ENCODE data around the gene DDX3X.
"Not testable (repeated sequence)": the region's sequence is repeated elsewhere in the genome, so short reads cannot be mapped to it uniquely, and the experiment has no call there.

DDX3X gene

GRCh38 chrX:41314204-41314603 is 19.8 kb upstream of the DDX3X start:
- H3K36me3 Mint-ChIP-seq (ENCODE audit: low read depth) = no peaks in the 10 kb centered on the region
- H3K4me3 Mint-ChIP-seq = no peak overlapping the region
- H3K27ac Mint-ChIP-seq = no peak overlapping the region
- H3K27me3 Mint-ChIP-seq (ENCODE audit: low read depth) = no peaks in the 10 kb centered on the region
- no peaks in the 10 kb centered on the region for H3K9me3 Mint-ChIP-seq
- no peak for DNase-seq (ENCODE audit: low spot score)
- no peaks in the 10 kb centered on the region for H3K4me1 Mint-ChIP-seq (ENCODE audit: low read depth)

GRCh38 chrX:41314881-41315280 is 19.1 kb upstream of the DDX3X start:
- H3K4me3 Mint-ChIP-seq = no peak overlapping the region
- H3K9me3 Mint-ChIP-seq = no peaks in the 10 kb centered on the region
- no peak for DNase-seq (ENCODE audit: low spot score)
- no peaks in the 10 kb centered on the region for H3K36me3 Mint-ChIP-seq (ENCODE audit: low read depth)
- no peaks in the 10 kb centered on the region for H3K27me3 Mint-ChIP-seq (ENCODE audit: low read depth)
- no peaks in the 10 kb centered on the region for H3K4me1 Mint-ChIP-seq (ENCODE audit: low read depth)
- H3K27ac Mint-ChIP-seq = no peak overlapping the region

- not testable (repeated sequence) for H3K9me3 Mint-ChIP-seq; H3K4me3 Mint-ChIP-seq; H3K27ac Mint-ChIP-seq; H3K4me1 Mint-ChIP-seq (ENCODE audit: low read depth); DNase-seq (ENCODE audit: low spot score); H3K36me3 Mint-ChIP-seq (ENCODE audit: low read depth); H3K27me3 Mint-ChIP-seq (ENCODE audit: low read depth)
Observed at GRCh38 chrX:41316266-41316665, 17.7 kb upstream of the DDX3X start.

GRCh38 chrX:41317477-41318208 is 16.3 kb upstream of the DDX3X start:
- no peaks in the 10 kb centered on the region for H3K9me3 Mint-ChIP-seq
- H3K4me3 Mint-ChIP-seq = no peak overlapping the region
- no peaks in the 10 kb centered on the region for H3K27me3 Mint-ChIP-seq (ENCODE audit: low read depth)
- H3K27ac Mint-ChIP-seq = no peak overlapping the region
- no peaks in the 10 kb centered on the region for H3K4me1 Mint-ChIP-seq (ENCODE audit: low read depth)
- no peaks in the 10 kb centered on the region for H3K36me3 Mint-ChIP-seq (ENCODE audit: low read depth)
- no peak for DNase-seq (ENCODE audit: low spot score)

- no peak for DNase-seq (ENCODE audit: low spot score)
- Mint-ChIP-seq H3K36me3 (ENCODE audit: low read depth) (no peaks in the 10 kb centered on the region), H3K4me1 (ENCODE audit: low read depth) (no peaks in the 10 kb centered on the region), H3K4me3 (no peak overlapping the region), H3K27me3 (ENCODE audit: low read depth) (no peaks in the 10 kb centered on the region), H3K27ac (no peak overlapping the region), H3K9me3 (no peaks in the 10 kb centered on the region)
Observed at GRCh38 chrX:41320393-41320792, 13.6 kb upstream of the DDX3X start.

GRCh38 chrX:41322821-41323603 is 10.9 kb upstream of the DDX3X start:
- H3K4me3 Mint-ChIP-seq = no peak overlapping the region
- no peaks in the 10 kb centered on the region for H3K4me1 Mint-ChIP-seq (ENCODE audit: low read depth)
- no peaks in the 10 kb centered on the region for H3K36me3 Mint-ChIP-seq (ENCODE audit: low read depth)
- H3K9me3 Mint-ChIP-seq = no peaks in the 10 kb centered on the region
- H3K27me3 Mint-ChIP-seq (ENCODE audit: low read depth) = no peaks in the 10 kb centered on the region
- H3K27ac Mint-ChIP-seq = no peak overlapping the region
- DNase-seq (ENCODE audit: low spot score) = no peak

GRCh38 chrX:41326431-41326830 is 7.5 kb upstream of the DDX3X start:
- Mint-ChIP-seq H3K27me3 (ENCODE audit: low read depth) (no peaks in the 10 kb centered on the region), H3K4me1 (ENCODE audit: low read depth) (peaks cover 10% of the 10 kb centered on the region), H3K9me3 (no peaks in the 10 kb centered on the region), H3K27ac (no peak overlapping the region), H3K36me3 (ENCODE audit: low read depth) (no peaks in the 10 kb centered on the region), H3K4me3 (no peak overlapping the region)
- no peak for DNase-seq (ENCODE audit: low spot score)

GRCh38 chrX:41327341-41327740 is 6.6 kb upstream of the DDX3X start:
- H3K27ac Mint-ChIP-seq = no peak overlapping the region
- no peaks in the 10 kb centered on the region for H3K27me3 Mint-ChIP-seq (ENCODE audit: low read depth)
- DNase-seq (ENCODE audit: low spot score) = no peak
- H3K9me3 Mint-ChIP-seq = no peaks in the 10 kb centered on the region
- peaks cover 13% of the 10 kb centered on the region for H3K4me1 Mint-ChIP-seq (ENCODE audit: low read depth)
- H3K4me3 Mint-ChIP-seq = no peak overlapping the region
- H3K36me3 Mint-ChIP-seq (ENCODE audit: low read depth) = no peaks in the 10 kb centered on the region

- no peak for DNase-seq (ENCODE audit: low spot score)
- H3K9me3 Mint-ChIP-seq = no peaks in the 10 kb centered on the region
- no peak overlapping the region for H3K27ac Mint-ChIP-seq
- no peaks in the 10 kb centered on the region for H3K36me3 Mint-ChIP-seq (ENCODE audit: low read depth)
- peaks cover 15% of the 10 kb centered on the region for H3K4me1 Mint-ChIP-seq (ENCODE audit: low read depth)
- no peak overlapping the region for H3K4me3 Mint-ChIP-seq
- peaks cover 2% of the 10 kb centered on the region for H3K27me3 Mint-ChIP-seq (ENCODE audit: low read depth)
Observed at GRCh38 chrX:41329101-41329500, 4.9 kb upstream of the DDX3X start.

- Mint-ChIP-seq H3K4me1 (ENCODE audit: low read depth) (peaks cover 19% of the 10 kb centered on the region), H3K27me3 (ENCODE audit: low read depth) (peaks cover 3% of the 10 kb centered on the region), H3K27ac (peak overlapping the region; percentile 99), H3K36me3 (ENCODE audit: low read depth) (peaks cover 18% of the 10 kb centered on the region), H3K9me3 (no peaks in the 10 kb centered on the region), H3K4me3 (peak overlapping the region; percentile 92)
- no peak for DNase-seq (ENCODE audit: low spot score)
Observed at GRCh38 chrX:41332005-41332404, 2.0 kb upstream of the DDX3X start.

GRCh38 chrX:41332408-41333002 is 1.5 kb upstream of the DDX3X start:
- Mint-ChIP-seq H3K4me3 (peak overlapping the region; percentile 92), H3K36me3 (ENCODE audit: low read depth) (peaks cover 22% of the 10 kb centered on the region), H3K4me1 (ENCODE audit: low read depth) (peaks cover 19% of the 10 kb centered on the region), H3K27ac (peak overlapping the region; percentile 99), H3K27me3 (ENCODE audit: low read depth) (peaks cover 3% of the 10 kb centered on the region), H3K9me3 (no peaks in the 10 kb centered on the region)
- no peak for DNase-seq (ENCODE audit: low spot score)

GRCh38 chrX:41333003-41333743 is 789 bp upstream of the DDX3X start:
- H3K27me3 Mint-ChIP-seq (ENCODE audit: low read depth) = peaks cover 3% of the 10 kb centered on the region
- DNase-seq (ENCODE audit: low spot score) = peak; percentile 79
- peaks cover 27% of the 10 kb centered on the region for H3K36me3 Mint-ChIP-seq (ENCODE audit: low read depth)
- H3K4me3 Mint-ChIP-seq = peak overlapping the region; percentile 92
- H3K9me3 Mint-ChIP-seq = no peaks in the 10 kb centered on the region
- H3K27ac Mint-ChIP-seq = peak overlapping the region; percentile 99
- peaks cover 24% of the 10 kb centered on the region for H3K4me1 Mint-ChIP-seq (ENCODE audit: low read depth)

- H3K9me3 Mint-ChIP-seq = no peaks in the 10 kb centered on the region
- H3K27me3 Mint-ChIP-seq (ENCODE audit: low read depth) = peaks cover 3% of the 10 kb centered on the region
- peak; percentile 73 for DNase-seq (ENCODE audit: low spot score)
- peak overlapping the region; percentile 99 for H3K27ac Mint-ChIP-seq
- H3K4me1 Mint-ChIP-seq (ENCODE audit: low read depth) = peaks cover 35% of the 10 kb centered on the region
- H3K36me3 Mint-ChIP-seq (ENCODE audit: low read depth) = peaks cover 39% of the 10 kb centered on the region
- H3K4me3 Mint-ChIP-seq = peak overlapping the region; percentile 92
Observed at GRCh38 chrX:41334363-41335197, 618 bp downstream of the DDX3X start.
